K562 (cell line): ENCODE data around the gene TMEM107. TPM values are rescaled to one million over a fixed set of nuclear protein-coding genes. Genes with fewer than 3 reads are reported as not detected.

Experiments used
- CREB3L1 ChIP-seq: fragments of 450-650 bp; IDR thresholded peaks from 2 replicates; pipeline ENCODE4 v1.6.1; 2014; ENCODE audit warnings: low read depth, mild to moderate bottlenecking, moderate library complexity, borderline replicate concordance
- ELF1 ChIP-seq: fragments of 200-800 bp; sonication (Bioruptor generic); IDR thresholded peaks from 2 replicates; pipeline ENCODE4 v1.6.1; 2016; ENCODE audit warnings: missing genetic modification characterization, missing compliant biosample characterization
- FUS ChIP-seq: fragments of 200-400 bp; formaldehyde crosslinking; optimal IDR thresholded peaks from 2 replicates; pipeline ENCODE3; 2017; ENCODE audit warnings: low read depth, low read length
- HNRNPL ChIP-seq: fragments of 200-400 bp; formaldehyde crosslinking; IDR thresholded peaks from 2 replicates; pipeline ENCODE4 v1.6.1; 2017; ENCODE audit warnings: low read depth, mild to moderate bottlenecking, low read length
- MED1 ChIP-seq: sonication (generic); formaldehyde crosslinking; IDR thresholded peaks from 2 replicates; pipeline ENCODE4 v1.8.1; 2023; ENCODE audit warnings: missing genetic modification reagents, borderline replicate concordance
- MXI1 ChIP-seq: IDR thresholded peaks from 2 replicates; pipeline ENCODE4 v1.6.1; 2011; ENCODE audit warnings: low read depth, mild to moderate bottlenecking, improper control_type of control experiment, low read length
- MYNN ChIP-seq, 2 experiments: sonication (generic); formaldehyde crosslinking in 1 of 2; IDR thresholded peaks; 2 replicates each; pipeline versions ENCODE4 v1.5.0 to v1.6.1; 2016 to 2020; ENCODE audit warnings: antibody characterized with exemption in 1 of 2, missing genetic modification reagents in 1 of 2
- NR2C1 ChIP-seq, 2 experiments: fragments of 450-650 bp; IDR thresholded peaks; 2 replicates each; pipeline ENCODE4 v1.6.1; 2017; ENCODE audit warnings: mild to moderate bottlenecking in 2 of 2, antibody characterized with exemption in 1 of 2, inconsistent platforms in 1 of 2, missing compliant biosample characterization in 1 of 2, missing genetic modification characterization in 1 of 2
- POLR2H ChIP-seq: IDR thresholded peaks from 2 replicates; pipeline ENCODE4 v1.6.1; 2016; ENCODE audit warnings: missing genetic modification characterization, low read depth, mild to moderate bottlenecking, control low read depth, missing compliant biosample characterization, moderate library complexity
- SMARCE1 ChIP-seq: fragments of 450-650 bp; IDR thresholded peaks from 2 replicates; pipeline ENCODE4 v1.7.1; 2016; ENCODE audit warnings: mild to moderate bottlenecking
- SNIP1 ChIP-seq: fragments of 450-650 bp; IDR thresholded peaks from 2 replicates; pipeline ENCODE4 v1.7.1; 2017; ENCODE audit warnings: low read depth, mild to moderate bottlenecking
- ZBTB5 ChIP-seq: fragments of 450-650 bp; IDR thresholded peaks from 2 replicates; pipeline ENCODE4 v1.6.1; 2017; ENCODE audit warnings: antibody characterized with exemption
- polyA plus RNA-seq, 8 experiments: library from polyadenylated mRNA; depleted of rRNA in 4 of 8; stranded (reverse) in 5 of 8; unstranded in 3 of 8; fragments of >200 nt; fragmentation: Nextera tagmentation in 2 of 8; fragmentation: Illumina TruSeq in 1 of 8; extraction: Ambion mirVana in 2 of 8; extraction: Trizol in 1 of 8; gene quantifications; 2 replicates each; pipeline versions ENCODE4 v1.2.1 to v1.2.3, GENCODE V29; 2011 to 2014; ENCODE audit warnings: inconsistent platforms in 1 of 8, missing spikeins in 1 of 8
- total RNA-seq, 7 experiments: library from RNA; depleted of rRNA in 6 of 7; stranded (reverse); fragments of >200 nt in 6 of 7; fragmentation: Illumina TruSeq in 2 of 7; extraction: Trizol in 2 of 7; gene quantifications; 2 replicates each; pipeline versions ENCODE4 v1.2.1 to v1.2.3, GENCODE V29; 2011 to 2021; ENCODE audit warnings: low replicate concordance in 1 of 7
- TF ChIP-seq, protein P1 (sequence below): sonication (generic); formaldehyde crosslinking; IDR thresholded peaks from 2 replicates; pipeline ENCODE4 v1.8.0; 2022; ENCODE audit warnings: mild to moderate bottlenecking, missing genetic modification reagents, borderline replicate concordance
- TF ChIP-seq, protein P2 (sequence below): IDR thresholded peaks from 3 replicates; pipeline ENCODE4 v1.6.1; 2011; ENCODE audit warnings: borderline replicate concordance, mild to moderate bottlenecking, moderate library complexity; ENCODE audit not compliant: insufficient read length; ENCODE audit errors: extremely low read depth
- TF ChIP-seq, protein P3 (sequence below): fragments of 250-450 bp; sonication (Bioruptor Pico); IDR thresholded peaks from 2 replicates; pipeline ENCODE4 v1.8.0; 2021; ENCODE audit warnings: mild to moderate bottlenecking, moderate library complexity

The TMEM107 gene
- total and polyA plus RNA-seq, 9 of the 15 experiments (the other 6 are each of a cell fraction or from before 2014, with no cell fraction given) = 7.1 to 26.2 (median 16.9) TPM

- TF ChIP-seq SMARCE1 = no peak
- TF ChIP-seq MYNN (IDR thresholded peaks at IDR 0.05) = no peak
- no peak for TF ChIP-seq MYNN (CRISPR knock-in tag; IDR thresholded peaks at IDR 0.05)
- TF ChIP-seq, protein P1, sequence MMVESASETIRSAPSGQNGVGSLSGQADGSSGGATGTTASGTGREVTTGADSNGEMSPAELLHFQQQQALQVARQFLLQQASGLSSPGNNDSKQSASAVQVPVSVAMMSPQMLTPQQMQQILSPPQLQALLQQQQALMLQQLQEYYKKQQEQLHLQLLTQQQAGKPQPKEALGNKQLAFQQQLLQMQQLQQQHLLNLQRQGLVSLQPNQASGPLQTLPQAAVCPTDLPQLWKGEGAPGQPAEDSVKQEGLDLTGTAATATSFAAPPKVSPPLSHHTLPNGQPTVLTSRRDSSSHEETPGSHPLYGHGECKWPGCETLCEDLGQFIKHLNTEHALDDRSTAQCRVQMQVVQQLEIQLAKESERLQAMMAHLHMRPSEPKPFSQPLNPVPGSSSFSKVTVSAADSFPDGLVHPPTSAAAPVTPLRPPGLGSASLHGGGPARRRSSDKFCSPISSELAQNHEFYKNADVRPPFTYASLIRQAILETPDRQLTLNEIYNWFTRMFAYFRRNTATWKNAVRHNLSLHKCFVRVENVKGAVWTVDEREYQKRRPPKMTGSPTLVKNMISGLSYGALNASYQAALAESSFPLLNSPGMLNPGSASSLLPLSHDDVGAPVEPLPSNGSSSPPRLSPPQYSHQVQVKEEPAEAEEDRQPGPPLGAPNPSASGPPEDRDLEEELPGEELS = no peak
- TF ChIP-seq POLR2H (tag) = peak; percentile 99
- no peak for TF ChIP-seq MXI1
- no peak for TF ChIP-seq FUS
- no peak for TF ChIP-seq MED1 (CRISPR knock-in tag)
- TF ChIP-seq ELF1 (tag) = no peak
- TF ChIP-seq, protein P2, sequence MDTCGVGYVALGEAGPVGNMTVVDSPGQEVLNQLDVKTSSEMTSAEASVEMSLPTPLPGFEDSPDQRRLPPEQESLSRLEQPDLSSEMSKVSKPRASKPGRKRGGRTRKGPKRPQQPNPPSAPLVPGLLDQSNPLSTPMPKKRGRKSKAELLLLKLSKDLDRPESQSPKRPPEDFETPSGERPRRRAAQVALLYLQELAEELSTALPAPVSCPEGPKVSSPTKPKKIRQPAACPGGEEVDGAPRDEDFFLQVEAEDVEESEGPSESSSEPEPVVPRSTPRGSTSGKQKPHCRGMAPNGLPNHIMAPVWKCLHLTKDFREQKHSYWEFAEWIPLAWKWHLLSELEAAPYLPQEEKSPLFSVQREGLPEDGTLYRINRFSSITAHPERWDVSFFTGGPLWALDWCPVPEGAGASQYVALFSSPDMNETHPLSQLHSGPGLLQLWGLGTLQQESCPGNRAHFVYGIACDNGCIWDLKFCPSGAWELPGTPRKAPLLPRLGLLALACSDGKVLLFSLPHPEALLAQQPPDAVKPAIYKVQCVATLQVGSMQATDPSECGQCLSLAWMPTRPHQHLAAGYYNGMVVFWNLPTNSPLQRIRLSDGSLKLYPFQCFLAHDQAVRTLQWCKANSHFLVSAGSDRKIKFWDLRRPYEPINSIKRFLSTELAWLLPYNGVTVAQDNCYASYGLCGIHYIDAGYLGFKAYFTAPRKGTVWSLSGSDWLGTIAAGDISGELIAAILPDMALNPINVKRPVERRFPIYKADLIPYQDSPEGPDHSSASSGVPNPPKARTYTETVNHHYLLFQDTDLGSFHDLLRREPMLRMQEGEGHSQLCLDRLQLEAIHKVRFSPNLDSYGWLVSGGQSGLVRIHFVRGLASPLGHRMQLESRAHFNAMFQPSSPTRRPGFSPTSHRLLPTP = peak; percentile 85
- no peak for TF ChIP-seq HNRNPL
- no peak for TF ChIP-seq NR2C1 (IDR thresholded peaks at IDR 0.05)
- TF ChIP-seq NR2C1 (tag; IDR thresholded peaks at IDR 0.05) = no peak
- TF ChIP-seq SNIP1 = no peak
- TF ChIP-seq ZBTB5 = peak; percentile 63; the same call in 1 of the 2 replicates
- TF ChIP-seq CREB3L1 = no peak
- TF ChIP-seq, protein P3, sequence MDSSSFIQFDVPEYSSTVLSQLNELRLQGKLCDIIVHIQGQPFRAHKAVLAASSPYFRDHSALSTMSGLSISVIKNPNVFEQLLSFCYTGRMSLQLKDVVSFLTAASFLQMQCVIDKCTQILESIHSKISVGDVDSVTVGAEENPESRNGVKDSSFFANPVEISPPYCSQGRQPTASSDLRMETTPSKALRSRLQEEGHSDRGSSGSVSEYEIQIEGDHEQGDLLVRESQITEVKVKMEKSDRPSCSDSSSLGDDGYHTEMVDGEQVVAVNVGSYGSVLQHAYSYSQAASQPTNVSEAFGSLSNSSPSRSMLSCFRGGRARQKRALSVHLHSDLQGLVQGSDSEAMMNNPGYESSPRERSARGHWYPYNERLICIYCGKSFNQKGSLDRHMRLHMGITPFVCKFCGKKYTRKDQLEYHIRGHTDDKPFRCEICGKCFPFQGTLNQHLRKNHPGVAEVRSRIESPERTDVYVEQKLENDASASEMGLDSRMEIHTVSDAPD (CRISPR knock-in tag) = no peak
Observed at GRCh38 chr17:8125154-8125946, 50.8 kb downstream of the TMEM107 start (continued).
